Glutamatergic neuron (in vitro differentiated cells): ENCODE measurements around the gene VPS51. TPM values are rescaled to one million over a fixed set of nuclear protein-coding genes. Genes with fewer than 3 reads are reported as not detected.

Experiments used
- DNase-seq: peaks from one replicate; pipeline ENCODE4 v3.0.0; 2022
- H3K27ac Mint-ChIP-seq: one replicate; pipeline ENCODE4 v1.8.0; 2020; ENCODE audit warnings: mild to moderate bottlenecking, mixed read lengths, inconsistent platforms; ENCODE audit not compliant: unreplicated experiment
- H3K27me3 Mint-ChIP-seq: one replicate; pipeline ENCODE4 v1.8.0; 2020; ENCODE audit warnings: mild to moderate bottlenecking, moderate library complexity, mixed read lengths, inconsistent platforms; ENCODE audit not compliant: unreplicated experiment
- H3K36me3 Mint-ChIP-seq: one replicate; pipeline ENCODE4 v1.8.0; 2020; ENCODE audit warnings: mild to moderate bottlenecking, mixed read lengths, inconsistent platforms; ENCODE audit not compliant: unreplicated experiment
- H3K4me1 Mint-ChIP-seq: one replicate; pipeline ENCODE4 v1.8.0; 2020; ENCODE audit warnings: mild to moderate bottlenecking, low read depth, mixed read lengths, inconsistent platforms; ENCODE audit not compliant: unreplicated experiment
- H3K4me3 Mint-ChIP-seq: one replicate; pipeline ENCODE4 v1.8.0; 2020; ENCODE audit warnings: mild to moderate bottlenecking, mixed read lengths, inconsistent platforms; ENCODE audit not compliant: unreplicated experiment
- H3K9me3 Mint-ChIP-seq: one replicate; pipeline ENCODE4 v1.8.0; 2020; ENCODE audit warnings: mild to moderate bottlenecking, moderate library complexity, mixed read lengths, inconsistent platforms; ENCODE audit not compliant: unreplicated experiment
- CTCF ChIP-seq: fragments of 200-600 bp; sonication (generic); IDR thresholded peaks from one replicate; pipeline ENCODE4 v1.5.0; 2021; ENCODE audit not compliant: partially characterized antibody, unreplicated experiment
- total RNA-seq: library from RNA; stranded (reverse); fragmentation: NEBNext Ultra II Directional; extraction: Animal tissue kit (Norgen Biotek cat#: 25700); gene quantifications from one replicate; pipeline ENCODE4 v1.2.1, GENCODE V29; 2021; ENCODE audit not compliant: unreplicated experiment

VPS51 gene
- total RNA-seq, 1 donor from 2014 or later = 105 TPM

GRCh38 chr11:65124480-65125196, 28.6 kb downstream of the VPS51 start:
- Mint-ChIP-seq H3K36me3 (no peaks in the 10 kb centered on the region), H3K4me3 (peak overlapping the region; percentile 40), H3K9me3 (peaks cover 2% of the 10 kb centered on the region), H3K27ac (no peak overlapping the region), H3K27me3 (peaks cover 11% of the 10 kb centered on the region), H3K4me1 (peaks cover 8% of the 10 kb centered on the region)
- TF ChIP-seq CTCF = no peak
- no peak for DNase-seq

- no peak overlapping the region for H3K27ac Mint-ChIP-seq
- H3K36me3 Mint-ChIP-seq = no peaks in the 10 kb centered on the region
- no peak for TF ChIP-seq CTCF
- peaks cover 11% of the 10 kb centered on the region for H3K27me3 Mint-ChIP-seq
- H3K4me1 Mint-ChIP-seq = peaks cover 8% of the 10 kb centered on the region
- H3K4me3 Mint-ChIP-seq = no peak overlapping the region
- DNase-seq = no peak
- H3K9me3 Mint-ChIP-seq = peaks cover 2% of the 10 kb centered on the region
Observed at GRCh38 chr11:65125197-65126056, 29.4 kb downstream of the VPS51 start.

GRCh38 chr11:65126624-65127274, 30.7 kb downstream of the VPS51 start:
- no peaks in the 10 kb centered on the region for H3K36me3 Mint-ChIP-seq
- DNase-seq = no peak
- TF ChIP-seq CTCF = no peak
- H3K27ac Mint-ChIP-seq = no peak overlapping the region
- H3K9me3 Mint-ChIP-seq = no peaks in the 10 kb centered on the region
- peaks cover 2% of the 10 kb centered on the region for H3K4me1 Mint-ChIP-seq
- peaks cover 11% of the 10 kb centered on the region for H3K27me3 Mint-ChIP-seq
- H3K4me3 Mint-ChIP-seq = no peak overlapping the region

- H3K4me1 Mint-ChIP-seq = peaks cover 3% of the 10 kb centered on the region
- DNase-seq = no peak
- no peak overlapping the region for H3K27ac Mint-ChIP-seq
- no peaks in the 10 kb centered on the region for H3K9me3 Mint-ChIP-seq
- no peak for TF ChIP-seq CTCF
- H3K36me3 Mint-ChIP-seq = no peaks in the 10 kb centered on the region
- H3K27me3 Mint-ChIP-seq = peaks cover 3% of the 10 kb centered on the region
- H3K4me3 Mint-ChIP-seq = no peak overlapping the region
Observed at GRCh38 chr11:65127473-65128181, 31.6 kb downstream of the VPS51 start.
